Activated CD8-positive, alpha-beta memory T cell treated with anti-CD3 and anti-CD28 coated beads for 4 hours (primary cell): Measurements from ENCODE around the gene ISCU.
"Not testable (repeated sequence)": the region's sequence is repeated elsewhere in the genome, so short reads cannot be mapped to it uniquely, and the experiment has no call there.

Experiments
- DNase-seq, 2 donors: peaks; one replicate each; pipeline ENCODE4 v3.0.0-alpha.2; 2020; ENCODE audit warnings: low read depth in 2 of 2

ISCU gene

GRCh38 chr12:108589028-108589839, 26.8 kb downstream of the ISCU start:
- DNase-seq, result no peak

GRCh38 chr12:108589840-108590229, 27.4 kb downstream of the ISCU start:
- DNase-seq, result no peak

- not testable (repeated sequence) for DNase-seq
Measured at GRCh38 chr12:108590463-108590862, 28.1 kb downstream of the ISCU start.

- no peak for DNase-seq
Measured at GRCh38 chr12:108591267-108591980, 29.0 kb downstream of the ISCU start.

GRCh38 chr12:108592033-108592909, 29.9 kb downstream of the ISCU start:
- no peak for DNase-seq

- DNase-seq, result no peak
Measured at GRCh38 chr12:108594323-108594903, 32.0 kb downstream of the ISCU start.

- DNase-seq, result no peak
Measured at GRCh38 chr12:108594960-108595710, 32.7 kb downstream of the ISCU start.

GRCh38 chr12:108595711-108596647, 33.6 kb downstream of the ISCU start:
- no peak for DNase-seq

- DNase-seq, result no peak
Measured at GRCh38 chr12:108596854-108597558, 34.6 kb downstream of the ISCU start.

- no peak for DNase-seq
Measured at GRCh38 chr12:108597559-108598471, 35.4 kb downstream of the ISCU start, which contains the start of gene TMEM119. TMEM119 (minus strand) TSS chr12:108598084; CDS start chr12:108592383, 5,701 bp downstream.

GRCh38 chr12:108598553-108599250, 36.3 kb downstream of the ISCU start:
- DNase-seq, result no peak

GRCh38 chr12:108599541-108599940, 37.1 kb downstream of the ISCU start:
- DNase-seq, result no peak

GRCh38 chr12:108599948-108600701, 37.7 kb downstream of the ISCU start:
- DNase-seq, result no peak

GRCh38 chr12:108600702-108601007, 38.3 kb downstream of the ISCU start:
- no peak for DNase-seq

GRCh38 chr12:108602209-108602705, 39.9 kb downstream of the ISCU start:
- no peak for DNase-seq

GRCh38 chr12:108602976-108603704, 40.7 kb downstream of the ISCU start:
- DNase-seq, result no peak
